Measurements from ENCODE around the gene NRG3. TPM values are rescaled to one million over a fixed set of nuclear protein-coding genes. Genes with fewer than 3 reads are reported as not detected.

NRG3 gene
- total RNA-seq, 1 donor from 2014 or later, result 1.6 TPM

DNA sequence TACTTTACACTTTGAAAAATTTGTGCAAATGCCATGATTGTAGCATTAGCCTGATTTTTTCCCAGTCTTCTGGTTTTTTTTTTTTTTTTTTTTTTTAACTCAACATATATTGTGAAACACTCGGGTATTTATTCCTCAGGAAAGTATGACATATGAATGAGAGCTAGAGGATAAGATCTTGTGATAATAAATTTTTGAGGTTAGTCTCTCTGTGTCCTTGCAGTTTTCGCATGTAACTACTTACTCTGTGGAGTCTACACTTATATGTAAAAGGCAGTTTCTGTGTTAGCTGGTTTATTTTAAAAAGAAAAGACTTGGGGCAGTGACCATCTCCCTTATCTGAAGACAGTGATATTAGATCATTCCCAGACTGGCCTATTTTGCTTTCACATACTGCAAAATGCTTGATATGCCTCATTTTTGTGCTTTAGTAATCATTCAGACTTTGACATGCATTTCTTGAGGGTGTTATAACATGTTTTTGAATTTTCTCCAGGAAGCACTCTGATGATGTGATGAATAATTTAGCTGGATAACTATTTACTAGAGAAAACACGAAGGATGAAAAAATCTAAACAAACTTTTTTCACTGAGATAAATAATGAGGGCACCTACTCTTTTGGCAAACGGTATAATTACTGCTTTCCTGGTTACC, 371.0 kb downstream of the NRG3 start:
- H3K9me3 ChIP-seq, result no peaks in the 10 kb centered on the region
- no peaks in the 10 kb centered on the region for H3K36me3 ChIP-seq
- H3K4me3 ChIP-seq, result no peak overlapping the region
- TF ChIP-seq, protein P1, sequence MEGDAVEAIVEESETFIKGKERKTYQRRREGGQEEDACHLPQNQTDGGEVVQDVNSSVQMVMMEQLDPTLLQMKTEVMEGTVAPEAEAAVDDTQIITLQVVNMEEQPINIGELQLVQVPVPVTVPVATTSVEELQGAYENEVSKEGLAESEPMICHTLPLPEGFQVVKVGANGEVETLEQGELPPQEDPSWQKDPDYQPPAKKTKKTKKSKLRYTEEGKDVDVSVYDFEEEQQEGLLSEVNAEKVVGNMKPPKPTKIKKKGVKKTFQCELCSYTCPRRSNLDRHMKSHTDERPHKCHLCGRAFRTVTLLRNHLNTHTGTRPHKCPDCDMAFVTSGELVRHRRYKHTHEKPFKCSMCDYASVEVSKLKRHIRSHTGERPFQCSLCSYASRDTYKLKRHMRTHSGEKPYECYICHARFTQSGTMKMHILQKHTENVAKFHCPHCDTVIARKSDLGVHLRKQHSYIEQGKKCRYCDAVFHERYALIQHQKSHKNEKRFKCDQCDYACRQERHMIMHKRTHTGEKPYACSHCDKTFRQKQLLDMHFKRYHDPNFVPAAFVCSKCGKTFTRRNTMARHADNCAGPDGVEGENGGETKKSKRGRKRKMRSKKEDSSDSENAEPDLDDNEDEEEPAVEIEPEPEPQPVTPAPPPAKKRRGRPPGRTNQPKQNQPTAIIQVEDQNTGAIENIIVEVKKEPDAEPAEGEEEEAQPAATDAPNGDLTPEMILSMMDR (IDR thresholded peaks at IDR 0.05), result no peak
- no peaks in the 10 kb centered on the region for H3K4me1 ChIP-seq
- intact Hi-C loops (cut with DNase I), result no loop called here
- no peak overlapping the region for H3K27ac ChIP-seq
- H3K27me3 ChIP-seq, result no peaks in the 10 kb centered on the region
- no peak for DNase-seq (ENCODE audit: low spot score in 2 of 2)

GRCh38 chr10:82249141-82249540, 374.1 kb downstream of the NRG3 start:
- intact Hi-C loops (cut with DNase I), result no loop called here
- H3K36me3 ChIP-seq, result no peaks in the 10 kb centered on the region
- TF ChIP-seq, protein P1 (IDR thresholded peaks at IDR 0.05), result no peak
- no peaks in the 10 kb centered on the region for H3K9me3 ChIP-seq
- H3K4me3 ChIP-seq, result no peak overlapping the region
- no peak overlapping the region for H3K27ac ChIP-seq
- no peaks in the 10 kb centered on the region for H3K4me1 ChIP-seq
- H3K27me3 ChIP-seq, result no peaks in the 10 kb centered on the region
- no peak for DNase-seq (ENCODE audit: low spot score in 2 of 2)

GRCh38 chr10:82251222-82251906, 376.4 kb downstream of the NRG3 start:
- Histone ChIP-seq H3K9me3 (no peaks in the 10 kb centered on the region), H3K27ac (no peak overlapping the region), H3K4me1 (no peaks in the 10 kb centered on the region), H3K4me3 (no peak overlapping the region), H3K36me3 (no peaks in the 10 kb centered on the region), H3K27me3 (no peaks in the 10 kb centered on the region)
- TF ChIP-seq, protein P1 (IDR thresholded peaks at IDR 0.05), result no peak
- intact Hi-C loops (cut with DNase I), result no loop called here
- no peak for DNase-seq (ENCODE audit: low spot score in 2 of 2)

DNA sequence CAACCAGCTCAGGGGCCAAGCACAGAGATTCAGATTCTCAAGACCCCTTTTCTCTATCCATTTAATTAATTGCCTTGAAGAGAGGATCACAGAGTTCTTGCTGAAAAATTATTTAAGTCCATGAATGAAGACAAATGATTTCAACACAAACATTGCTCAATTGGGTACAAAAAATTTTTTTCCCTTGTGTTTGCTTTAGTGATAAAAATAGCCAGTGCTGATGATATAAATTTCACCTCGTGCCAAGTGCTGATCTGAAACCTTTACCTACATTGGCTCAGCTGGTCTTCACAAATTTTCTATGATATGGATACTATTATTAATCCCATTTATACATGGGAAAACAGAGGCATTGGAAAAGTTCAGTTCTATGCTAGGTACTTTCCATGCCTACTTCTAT, 377.1 kb downstream of the NRG3 start:
- intact Hi-C loops (cut with DNase I), result no loop called here
- H3K27ac ChIP-seq, result no peak overlapping the region
- no peaks in the 10 kb centered on the region for H3K27me3 ChIP-seq
- no peaks in the 10 kb centered on the region for H3K36me3 ChIP-seq
- H3K4me1 ChIP-seq, result no peaks in the 10 kb centered on the region
- H3K4me3 ChIP-seq, result no peak overlapping the region
- H3K9me3 ChIP-seq, result no peaks in the 10 kb centered on the region
- TF ChIP-seq, protein P1 (IDR thresholded peaks at IDR 0.05), result no peak
- no peak for DNase-seq (ENCODE audit: low spot score in 2 of 2)

GRCh38 chr10:82254237-82254636, 379.2 kb downstream of the NRG3 start:
- DNase-seq (ENCODE audit: low spot score in 2 of 2), result no peak
- intact Hi-C loops (cut with DNase I), result no loop called here
- Histone ChIP-seq H3K36me3 (no peaks in the 10 kb centered on the region), H3K9me3 (no peaks in the 10 kb centered on the region), H3K27ac (no peak overlapping the region), H3K27me3 (no peaks in the 10 kb centered on the region), H3K4me1 (no peaks in the 10 kb centered on the region), H3K4me3 (no peak overlapping the region)
- TF ChIP-seq, protein P1 (IDR thresholded peaks at IDR 0.05), result no peak
